ENCODE measurements around the gene ADARB2.
"Not testable (repeated sequence)": the region's sequence is repeated elsewhere in the genome, so short reads cannot be mapped to it uniquely, and the experiment has no call there.

ADARB2 gene

GRCh38 chr10:1462032-1462431 lies 275.3 kb downstream of the ADARB2 start:
- Histone ChIP-seq H3K36me3 (ENCODE audit: low read depth) (no peaks in the 10 kb centered on the region), H3K9me3 (ENCODE audit: severe bottlenecking) (no peaks in the 10 kb centered on the region), H3K27ac (ENCODE audit: poor library complexity, severe bottlenecking) (no peak overlapping the region), H3K27me3 (ENCODE audit: insufficient read depth, poor library complexity, severe bottlenecking) (peaks cover 10% of the 10 kb centered on the region), H3K4me1 (ENCODE audit: insufficient read depth, poor library complexity, severe bottlenecking) (no peaks in the 10 kb centered on the region), H3K4me3 (ENCODE audit: severe bottlenecking) (no peak overlapping the region)
- no peak for TF ChIP-seq CTCF (IDR thresholded peaks at IDR 0.05; ENCODE audit: poor library complexity, severe bottlenecking)
- ATAC-seq (ENCODE audit: low read depth) (no peak), DNase-seq (ENCODE audit: low spot score) (no peak)

GRCh38 chr10:1461016-1461415 lies 276.3 kb downstream of the ADARB2 start:
- Histone ChIP-seq H3K4me3 (ENCODE audit: severe bottlenecking) (no peak overlapping the region), H3K36me3 (ENCODE audit: low read depth) (no peaks in the 10 kb centered on the region), H3K27me3 (ENCODE audit: insufficient read depth, poor library complexity, severe bottlenecking) (peaks cover 10% of the 10 kb centered on the region), H3K27ac (ENCODE audit: poor library complexity, severe bottlenecking) (no peak overlapping the region), H3K9me3 (ENCODE audit: severe bottlenecking) (no peaks in the 10 kb centered on the region), H3K4me1 (ENCODE audit: insufficient read depth, poor library complexity, severe bottlenecking) (no peaks in the 10 kb centered on the region)
- DNase-seq (ENCODE audit: low spot score) (no peak), ATAC-seq (ENCODE audit: low read depth) (no peak)
- no peak for TF ChIP-seq CTCF (IDR thresholded peaks at IDR 0.05; ENCODE audit: poor library complexity, severe bottlenecking)

GRCh38 chr10:1459664-1460063 lies 277.7 kb downstream of the ADARB2 start:
- not testable (repeated sequence) for H3K9me3 ChIP-seq (ENCODE audit: severe bottlenecking); ATAC-seq (ENCODE audit: low read depth); H3K27me3 ChIP-seq (ENCODE audit: insufficient read depth, poor library complexity, severe bottlenecking); H3K36me3 ChIP-seq (ENCODE audit: low read depth); H3K27ac ChIP-seq (ENCODE audit: poor library complexity, severe bottlenecking); H3K4me1 ChIP-seq (ENCODE audit: insufficient read depth, poor library complexity, severe bottlenecking); H3K4me3 ChIP-seq (ENCODE audit: severe bottlenecking); DNase-seq (ENCODE audit: low spot score)

- H3K36me3 ChIP-seq (ENCODE audit: low read depth): no peaks in the 10 kb centered on the region
- H3K4me3 ChIP-seq (ENCODE audit: severe bottlenecking): no peak overlapping the region
- ATAC-seq (ENCODE audit: low read depth) (no peak), DNase-seq (ENCODE audit: low spot score) (no peak)
- no peaks in the 10 kb centered on the region for H3K4me1 ChIP-seq (ENCODE audit: insufficient read depth, poor library complexity, severe bottlenecking)
- no peak for TF ChIP-seq CTCF (IDR thresholded peaks at IDR 0.05; ENCODE audit: poor library complexity, severe bottlenecking)
- no peaks in the 10 kb centered on the region for H3K27me3 ChIP-seq (ENCODE audit: insufficient read depth, poor library complexity, severe bottlenecking)
- no peak overlapping the region for H3K27ac ChIP-seq (ENCODE audit: poor library complexity, severe bottlenecking)
- no peaks in the 10 kb centered on the region for H3K9me3 ChIP-seq (ENCODE audit: severe bottlenecking)
These were observed 282.4 kb downstream of the ADARB2 start for GRCh38 chr10:1454951-1455350.

GRCh38 chr10:1454428-1454827 lies 282.9 kb downstream of the ADARB2 start:
- TF ChIP-seq CTCF (IDR thresholded peaks at IDR 0.05; ENCODE audit: poor library complexity, severe bottlenecking): no peak
- Histone ChIP-seq H3K27ac (ENCODE audit: poor library complexity, severe bottlenecking) (no peak overlapping the region), H3K9me3 (ENCODE audit: severe bottlenecking) (no peaks in the 10 kb centered on the region), H3K27me3 (ENCODE audit: insufficient read depth, poor library complexity, severe bottlenecking) (no peaks in the 10 kb centered on the region), H3K4me1 (ENCODE audit: insufficient read depth, poor library complexity, severe bottlenecking) (no peaks in the 10 kb centered on the region), H3K36me3 (ENCODE audit: low read depth) (no peaks in the 10 kb centered on the region), H3K4me3 (ENCODE audit: severe bottlenecking) (no peak overlapping the region)
- DNase-seq (ENCODE audit: low spot score): no peak
- no peak for ATAC-seq (ENCODE audit: low read depth)

All from RWPE2 (cell line).